K562 (cell line): ENCODE results near the gene CERS1. TPM values are rescaled to one million over a fixed set of nuclear protein-coding genes. Genes with fewer than 3 reads are reported as not detected.

Experiments
- CHAMP1 ChIP-seq: fragments of 450-650 bp; IDR thresholded peaks from 2 replicates; pipeline ENCODE4 v1.6.1; 2016; ENCODE audit warnings: mild to moderate bottlenecking
- HDAC1 ChIP-seq, 2 experiments: fragments of 450-650 bp; IDR thresholded peaks; 2 replicates each; pipeline ENCODE4 v1.6.1; 2016 to 2017; ENCODE audit warnings: inconsistent platforms in 1 of 2, mild to moderate bottlenecking in 1 of 2, moderate library complexity in 1 of 2
- MNT ChIP-seq, 2 experiments: fragments of 450-650 bp; conservative IDR thresholded peaks; 2 replicates each; pipeline ENCODE4 v1.6.1; 2017; ENCODE audit warnings: mild to moderate bottlenecking in 2 of 2, moderate library complexity in 2 of 2
- NFIC ChIP-seq: fragments of 450-650 bp; IDR thresholded peaks from 2 replicates; pipeline ENCODE4 v1.6.1; 2017; ENCODE audit warnings: mild to moderate bottlenecking, inconsistent platforms
- PHF8 ChIP-seq: fragments of 200-600 bp; sonication (generic); IDR thresholded peaks from 2 replicates; pipeline ENCODE4 v1.6.1; 2012; ENCODE audit warnings: mixed run types, mild to moderate bottlenecking, inconsistent platforms, low read length, moderate library complexity, borderline replicate concordance
- SIX5 ChIP-seq, 2 experiments: IDR thresholded peaks; 2 replicates each; pipeline ENCODE4 v1.6.1; 2011; ENCODE audit warnings: low read length in 2 of 2, borderline replicate concordance in 1 of 2, low read depth in 1 of 2, mild to moderate bottlenecking in 1 of 2, moderate library complexity in 1 of 2; ENCODE audit not compliant: insufficient read depth in 1 of 2
- SNIP1 ChIP-seq: fragments of 450-650 bp; IDR thresholded peaks from 2 replicates; pipeline ENCODE4 v1.7.1; 2017; ENCODE audit warnings: low read depth, mild to moderate bottlenecking
- SRF ChIP-seq, 2 experiments: fragments of 250-450, 450-650 bp in 1 of 2; sonication (Bioruptor Pico) in 1 of 2; sonication (generic) in 1 of 2; formaldehyde crosslinking; IDR thresholded peaks; 2 replicates each; pipeline versions ENCODE4 v1.5.0 to v1.5.1; 2020 to 2022; ENCODE audit warnings: mild to moderate bottlenecking in 1 of 2, missing genetic modification reagents in 1 of 2
- TCF7L2 ChIP-seq: fragments of 150-350 bp; IDR thresholded peaks from 2 replicates; pipeline ENCODE4 v1.6.1; 2016; ENCODE audit warnings: low read depth, mild to moderate bottlenecking, low read length, moderate library complexity
- THRAP3 ChIP-seq: fragments of 450-650 bp; IDR thresholded peaks from 2 replicates; pipeline ENCODE4 v1.6.1; 2016; ENCODE audit warnings: mild to moderate bottlenecking, inconsistent platforms, borderline replicate concordance
- ZNF146 ChIP-seq: IDR thresholded peaks from one replicate; pipeline ENCODE4 v1.6.1; 2018; ENCODE audit warnings: missing compliant biosample characterization; ENCODE audit not compliant: unreplicated experiment
- polyA plus RNA-seq, 8 experiments: library from polyadenylated mRNA; depleted of rRNA in 4 of 8; stranded (reverse) in 5 of 8; unstranded in 3 of 8; fragments of >200 nt; fragmentation: Nextera tagmentation in 2 of 8; fragmentation: Illumina TruSeq in 1 of 8; extraction: Ambion mirVana in 2 of 8; extraction: Trizol in 1 of 8; gene quantifications; 2 replicates each; pipeline versions ENCODE4 v1.2.1 to v1.2.3, GENCODE V29; 2011 to 2014; ENCODE audit warnings: inconsistent platforms in 1 of 8, missing spikeins in 1 of 8
- total RNA-seq, 7 experiments: library from RNA; depleted of rRNA in 6 of 7; stranded (reverse); fragments of >200 nt in 6 of 7; fragmentation: Illumina TruSeq in 2 of 7; extraction: Trizol in 2 of 7; gene quantifications; 2 replicates each; pipeline versions ENCODE4 v1.2.1 to v1.2.3, GENCODE V29; 2011 to 2021; ENCODE audit warnings: low replicate concordance in 1 of 7

CERS1 gene
- total and polyA plus RNA-seq, 9 of the 15 experiments (the other 6 are each of a cell fraction or from before 2014, with no cell fraction given) = 0.33 to 1.5 (median 0.86) TPM; not detected in 2

- TF ChIP-seq CHAMP1 (no peak), SNIP1 (no peak), NFIC (0 out of 2 replicates have a peak, but pooled peaks have one; percentile 20), SIX5 (IDR thresholded peaks at IDR 0.05; ENCODE audit: borderline replicate concordance in 1 of 2, insufficient read depth in 1 of 2, low read depth in 1 of 2, low read length in 2 of 2) (no peak), THRAP3 (no peak), ZNF146 (CRISPR knock-in tag) (no peak), HDAC1 (IDR thresholded peaks at IDR 0.05) (peak in 1 of 2 experiments; percentile 93; a peak in 2 of 4 replicates), TCF7L2 (no peak), PHF8 (no peak), MNT (conservative IDR thresholded peaks at IDR 0.05) (peak; percentile 77 to 90), SRF (CRISPR knock-in tag; IDR thresholded peaks at IDR 0.05) (peak in 1 of 2 experiments; percentile 22; a peak in 1 of 4 replicates)
These were observed 36.4 kb upstream of the CERS1 start (continued) for GRCh38 chr19:18932216-18932841.
